NOMO-1 (cell line): Measurements from ENCODE around the gene RBM46.
"Not testable (repeated sequence)": the region's sequence is repeated elsewhere in the genome, so short reads cannot be mapped to it uniquely, and the experiment has no call there.

ENCODE experiments used
- DNase-seq, 2 experiments: peaks; one replicate each; lab custom pipeline; 2025; ENCODE audit not compliant: unreplicated experiment in 2 of 2; lab: John Stamatoyannopoulos, UW

RBM46 gene

DNA sequence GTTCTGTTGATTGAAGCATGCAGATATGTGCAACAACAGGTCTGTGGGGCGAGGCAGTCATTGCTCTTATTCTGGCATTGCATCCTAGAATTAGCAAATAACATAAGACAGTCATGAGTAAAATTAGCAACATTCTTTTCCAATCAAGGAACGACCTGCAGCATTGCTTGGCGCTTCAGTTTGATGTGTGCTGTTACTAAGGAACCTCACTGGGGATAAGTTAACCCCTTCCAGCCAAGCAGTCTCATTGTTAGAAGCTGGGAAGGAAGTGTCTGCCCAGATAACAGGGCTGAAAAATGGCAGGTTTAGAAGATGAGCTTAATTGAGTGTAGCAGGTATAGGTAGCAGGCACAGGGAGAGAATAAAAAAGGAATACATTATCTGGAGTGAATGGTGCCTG is 55.4 kb downstream of the RBM46 start:
- DNase-seq: no peak

DNA sequence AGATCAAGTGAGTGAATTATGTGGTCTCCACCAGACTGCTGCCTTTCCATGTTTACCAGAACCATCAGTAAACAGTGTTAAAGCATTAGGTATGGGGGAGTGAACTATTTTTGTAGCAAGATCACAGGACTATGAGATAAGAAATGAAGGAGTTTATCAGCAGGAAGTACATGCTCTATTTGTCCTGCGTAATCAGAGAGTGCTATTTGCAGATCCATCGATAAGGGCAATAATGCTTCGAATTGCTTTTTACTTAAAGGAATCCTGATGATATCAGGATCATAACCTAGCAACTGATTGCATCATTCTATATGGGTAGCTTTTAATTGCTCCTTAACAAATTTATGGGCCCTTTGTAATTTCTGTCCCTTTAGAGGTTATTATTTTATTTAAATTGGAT is 57.1 kb downstream of the RBM46 start:
- DNase-seq: no peak

DNA sequence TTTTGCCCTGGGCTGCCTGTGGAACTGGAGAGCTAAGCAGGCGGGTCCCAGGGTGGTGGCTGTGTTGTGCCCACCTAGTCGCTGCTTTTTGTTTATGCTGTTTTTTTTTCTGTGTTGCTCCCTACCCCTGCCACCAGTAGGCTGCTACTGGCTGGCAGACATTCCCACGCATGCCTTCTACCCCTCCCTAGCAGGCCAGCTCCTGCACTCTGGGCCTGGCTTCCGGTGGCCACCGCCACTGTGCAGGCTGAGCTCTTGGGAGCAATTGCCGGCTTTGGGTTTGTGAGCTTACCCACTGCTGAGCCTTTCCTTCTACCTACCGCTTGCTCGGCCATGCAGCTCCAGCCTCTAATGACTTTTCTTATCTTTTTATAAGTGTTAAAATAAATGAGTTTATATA is 57.6 kb downstream of the RBM46 start:
- no peak for DNase-seq

DNA sequence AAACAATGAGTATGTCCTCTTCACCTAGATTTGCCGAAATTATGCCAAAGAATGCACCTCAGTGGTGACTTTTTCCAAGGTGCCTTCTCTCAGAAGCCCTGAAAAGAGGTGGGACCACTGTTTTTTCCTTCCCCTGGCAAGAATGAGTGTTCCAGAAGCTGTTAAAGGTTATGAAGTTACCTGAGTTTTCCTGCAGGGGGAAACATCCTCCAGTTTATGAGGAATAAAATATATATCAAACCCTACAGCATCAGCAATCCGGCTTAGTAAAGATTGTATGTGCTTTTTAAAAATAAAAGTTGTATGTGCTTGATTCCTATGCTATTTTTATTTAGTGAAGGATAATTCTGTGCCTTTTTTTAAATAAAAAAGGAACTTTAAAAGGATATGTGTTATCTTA is 73.3 kb downstream of the RBM46 start:
- DNase-seq: no peak

DNA sequence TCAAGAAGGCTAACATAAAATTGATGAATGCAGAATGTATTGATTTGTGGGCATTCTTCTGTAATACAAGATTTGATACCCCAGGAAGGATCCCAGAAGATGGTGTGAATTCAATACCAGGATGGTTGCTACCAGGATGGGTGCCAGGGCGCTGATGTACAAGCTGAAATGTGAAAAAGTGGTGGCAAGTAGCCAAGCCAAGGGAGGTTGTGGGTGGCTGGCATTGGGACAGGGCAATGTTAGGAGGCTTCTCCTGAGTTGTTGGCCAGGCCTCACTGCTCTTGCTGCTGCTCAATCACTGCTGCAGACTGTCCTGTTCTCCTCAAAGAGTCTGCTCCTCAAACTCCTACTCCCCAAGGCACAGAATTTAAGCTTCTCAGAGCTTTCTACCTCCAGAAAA is 77.1 kb downstream of the RBM46 start:
- DNase-seq: no peak

DNA sequence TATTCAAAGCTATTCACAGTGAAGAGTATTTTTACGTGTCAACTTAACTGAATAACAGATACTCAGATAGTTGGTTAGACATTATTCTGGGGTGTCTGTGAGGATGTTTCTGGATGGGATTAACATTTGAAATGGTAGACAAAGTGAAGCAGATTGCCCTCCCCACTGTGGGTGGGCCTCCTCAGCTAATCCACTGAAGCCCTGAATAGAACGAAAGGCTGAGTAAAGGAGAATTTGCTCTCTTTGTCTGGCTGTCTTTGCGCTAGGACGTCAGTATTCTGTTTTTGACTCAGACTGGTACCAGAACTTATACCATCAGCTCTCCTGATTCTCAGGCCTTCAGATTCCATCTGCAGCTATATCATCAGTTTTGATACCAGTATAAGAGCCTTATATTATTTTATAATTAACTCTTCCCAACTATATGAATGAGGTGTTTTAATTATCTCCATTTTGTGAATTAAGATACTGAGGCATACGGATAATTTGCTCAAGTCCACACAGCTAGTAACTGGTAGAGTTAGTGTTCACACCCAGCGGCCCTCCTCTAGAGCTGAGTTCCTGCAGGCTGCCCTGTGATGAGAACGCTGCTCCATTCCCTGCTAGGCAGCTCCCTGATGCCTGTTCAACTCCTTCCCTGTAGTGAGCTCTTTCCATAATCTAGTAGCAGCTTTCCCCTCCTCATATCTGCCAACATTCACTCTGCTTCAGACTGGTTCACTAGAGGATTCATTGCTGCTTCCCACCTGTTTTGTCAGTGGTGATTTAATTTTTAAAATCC is 87.5 kb downstream of the RBM46 start:
- no peak for DNase-seq

DNA sequence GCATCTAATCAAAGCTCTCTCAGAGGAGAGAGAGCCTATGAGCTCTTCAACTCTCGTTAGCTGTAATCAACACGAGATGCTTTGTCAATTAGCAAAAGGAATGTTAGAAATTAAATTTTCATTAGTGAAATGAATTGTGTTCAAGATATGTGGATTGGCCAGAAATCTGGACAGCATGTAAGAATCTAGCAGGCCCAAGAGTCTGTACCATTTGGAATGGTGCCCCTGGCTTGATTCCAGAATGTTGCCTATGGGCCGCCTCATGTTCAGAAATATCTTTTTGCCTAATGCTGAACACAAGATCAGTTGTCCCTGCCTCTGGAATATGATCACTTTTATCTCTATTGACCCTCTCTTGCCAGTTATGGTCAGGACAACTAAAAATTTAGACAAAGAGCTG is 88.2 kb downstream of the RBM46 start:
- no peak for DNase-seq

DNA sequence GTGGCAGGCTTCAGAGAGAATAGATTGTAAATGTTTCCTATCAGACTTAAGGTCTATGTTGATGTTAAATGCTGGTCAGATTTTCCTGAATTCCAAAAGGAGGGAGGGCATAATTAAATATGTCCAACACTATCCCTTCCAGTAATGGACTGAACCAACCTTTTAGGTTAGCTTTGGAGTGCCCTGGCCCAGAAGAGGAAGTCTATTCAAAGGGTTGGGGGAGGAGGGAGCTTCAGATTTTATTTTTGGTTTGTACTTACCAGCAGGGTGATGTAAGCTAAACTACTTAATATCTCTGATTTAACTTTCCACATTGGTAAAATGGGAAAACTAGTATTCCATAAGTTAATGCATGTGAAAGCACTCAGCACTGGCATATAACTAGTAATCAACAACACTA is 91.1 kb downstream of the RBM46 start:
- DNase-seq: no peak

DNA sequence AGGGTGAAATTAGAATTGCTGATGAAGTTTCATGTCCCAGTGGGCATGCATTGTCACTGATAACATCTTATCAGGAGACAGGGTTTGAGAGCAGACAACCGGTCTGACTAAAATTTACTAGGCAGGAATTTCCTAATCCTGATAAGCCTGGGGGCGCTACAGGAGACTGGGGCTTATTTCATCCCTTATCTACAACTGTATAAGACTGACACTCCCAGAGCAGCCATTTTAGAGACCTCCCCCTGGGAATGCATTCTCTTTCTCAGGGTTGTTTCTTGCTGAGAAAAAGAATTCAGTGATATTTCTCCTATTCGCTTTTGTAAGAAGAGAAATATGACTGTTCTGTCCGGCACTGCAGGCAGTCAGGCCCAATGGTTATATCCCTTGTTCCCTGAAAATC is 93.0 kb downstream of the RBM46 start:
- not testable (repeated sequence) for DNase-seq

DNA sequence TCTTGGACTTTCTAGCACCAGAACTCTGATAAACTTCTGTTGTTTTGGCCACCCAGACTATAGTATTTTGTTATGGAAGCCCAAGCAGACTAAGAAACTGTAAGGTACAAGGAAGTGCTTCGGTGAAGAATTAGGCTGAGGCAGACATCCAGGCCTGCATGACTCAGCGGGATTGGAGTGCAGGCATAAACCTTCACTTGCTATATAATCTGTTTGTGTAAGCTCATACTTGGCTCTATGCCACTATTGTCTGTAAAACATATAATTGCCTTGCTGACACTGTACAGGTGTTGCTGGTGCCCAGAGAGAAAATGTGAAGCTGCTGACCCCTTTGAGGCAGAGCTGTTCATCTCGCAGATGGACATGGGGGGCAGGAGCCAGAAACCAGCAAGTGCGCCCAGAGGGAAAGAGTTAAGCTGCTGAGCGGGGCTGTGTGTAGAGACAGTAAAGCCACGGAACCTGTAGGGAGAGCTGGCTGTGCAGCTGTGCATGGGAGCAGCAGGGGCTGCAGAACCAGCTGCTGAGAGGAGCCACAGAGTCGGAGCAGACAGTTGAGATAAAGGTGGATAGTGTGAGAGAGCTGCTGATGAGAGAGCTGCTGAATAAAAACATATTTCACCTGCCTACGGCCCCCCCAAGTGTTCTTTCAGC is 96.2 kb downstream of the RBM46 start:
- DNase-seq: no peak
